Cardiac muscle cell (in vitro differentiated cells and primary cell): Measurements from ENCODE around the gene TRUB1. TPM values are rescaled to one million over a fixed set of nuclear protein-coding genes. Genes with fewer than 3 reads are reported as not detected.

Experiments used
- DNase-seq, 2 donors: peaks; one replicate each; pipeline versions ENCODE4 v3.0.0 to v3.0.0-alpha.2; 2010 to 2017; ENCODE audit warnings: low read depth in 1 of 2, low spot score in 1 of 2
- H3K27ac ChIP-seq: fragments of 200-600 bp; sonication (generic); 2 replicates; pipeline ENCODE4 v1.5.1; 2016
- H3K27me3 ChIP-seq: fragments of 200-600 bp; sonication (generic); 2 replicates; pipeline ENCODE4 v1.6.0; 2016; ENCODE audit warnings: control low read depth
- H3K36me3 ChIP-seq: fragments of 200-600 bp; sonication (generic); 2 replicates; pipeline ENCODE4 v1.5.1; 2016; ENCODE audit warnings: control low read depth
- H3K4me1 ChIP-seq: fragments of 200-600 bp; sonication (generic); 2 replicates; pipeline ENCODE4 v1.8.1; 2017; ENCODE audit warnings: low read depth, mild to moderate bottlenecking, mixed run types
- H3K4me3 ChIP-seq: fragments of 200-600 bp; sonication (generic); 2 replicates; pipeline ENCODE4 v1.5.1; 2016; ENCODE audit warnings: mild to moderate bottlenecking
- H3K9me3 ChIP-seq: fragments of 200-600 bp; sonication (generic); 2 replicates; pipeline ENCODE4 v1.5.1; 2017; ENCODE audit warnings: low read depth, mild to moderate bottlenecking, control low read depth
- CTCF ChIP-seq: IDR thresholded peaks from 2 replicates; pipeline ENCODE4 v1.5.1; 2012; ENCODE audit warnings: low read depth, mild to moderate bottlenecking, low read length
- polyA plus RNA-seq: library from polyadenylated mRNA; unstranded; fragments of >200 nt; fragmentation: Nextera tagmentation; extraction: Ambion mirVana; gene quantifications from 2 replicates; pipeline ENCODE4 v1.2.1, GENCODE V29; 2016
- total RNA-seq: library from RNA; depleted of rRNA; stranded (reverse); fragments of >200 nt; gene quantifications from 2 replicates; pipeline ENCODE4 v1.2.3, GENCODE V29; 2016

The TRUB1 gene
- total and polyA plus RNA-seq, 2 experiments from 2014 or later: 8.4 to 18.3 TPM

GRCh38 chr10:115003396-115003795 lies 65.4 kb downstream of the TRUB1 start:
- Histone ChIP-seq H3K27me3 (no peaks in the 10 kb centered on the region), H3K4me1 (no peaks in the 10 kb centered on the region), H3K4me3 (no peak overlapping the region), H3K27ac (no peak overlapping the region), H3K36me3 (no peaks in the 10 kb centered on the region), H3K9me3 (no peaks in the 10 kb centered on the region)
- DNase-seq: peak in 1 of 2 donors; percentile 45
- TF ChIP-seq CTCF: no peak

GRCh38 chr10:115004236-115004862 lies 66.4 kb downstream of the TRUB1 start:
- no peak for TF ChIP-seq CTCF
- no peaks in the 10 kb centered on the region for H3K36me3 ChIP-seq
- H3K9me3 ChIP-seq: no peaks in the 10 kb centered on the region
- DNase-seq: no peak
- no peaks in the 10 kb centered on the region for H3K27me3 ChIP-seq
- no peak overlapping the region for H3K27ac ChIP-seq
- H3K4me1 ChIP-seq: no peaks in the 10 kb centered on the region
- no peak overlapping the region for H3K4me3 ChIP-seq

- no peak for TF ChIP-seq CTCF
- H3K27me3 ChIP-seq: no peaks in the 10 kb centered on the region
- no peak for DNase-seq
- H3K9me3 ChIP-seq: no peaks in the 10 kb centered on the region
- no peak overlapping the region for H3K27ac ChIP-seq
- H3K4me1 ChIP-seq: no peaks in the 10 kb centered on the region
- H3K36me3 ChIP-seq: no peaks in the 10 kb centered on the region
- no peak overlapping the region for H3K4me3 ChIP-seq
These were observed 67.8 kb downstream of the TRUB1 start for GRCh38 chr10:115005771-115006170.

- Histone ChIP-seq H3K4me3 (no peak overlapping the region), H3K4me1 (no peaks in the 10 kb centered on the region), H3K9me3 (no peaks in the 10 kb centered on the region), H3K27ac (no peak overlapping the region), H3K36me3 (no peaks in the 10 kb centered on the region), H3K27me3 (no peaks in the 10 kb centered on the region)
- no peak for DNase-seq
- TF ChIP-seq CTCF: no peak
These were observed 80.4 kb downstream of the TRUB1 start for GRCh38 chr10:115018185-115018931.

GRCh38 chr10:115020449-115020848 lies 82.5 kb downstream of the TRUB1 start:
- no peak overlapping the region for H3K27ac ChIP-seq
- H3K9me3 ChIP-seq: no peaks in the 10 kb centered on the region
- H3K36me3 ChIP-seq: no peaks in the 10 kb centered on the region
- DNase-seq: no peak
- H3K4me3 ChIP-seq: no peak overlapping the region
- TF ChIP-seq CTCF: no peak
- H3K4me1 ChIP-seq: no peaks in the 10 kb centered on the region
- H3K27me3 ChIP-seq: no peaks in the 10 kb centered on the region
